GM18526 (cell line): ENCODE results near the gene IFT57.

Experiments used
- POLR2A ChIP-seq: IDR thresholded peaks from 3 replicates; pipeline ENCODE4 v1.6.1; 2011; ENCODE audit not compliant: insufficient read length; ENCODE audit errors: extremely low read depth

IFT57 gene

GRCh38 chr3:108221911-108222852 lies at the start of gene IFT57:
IFT57 (minus strand) TSS chr3:108222424; CDS start chr3:108222322, 102 bp downstream.
- peak; percentile 68 for TF ChIP-seq POLR2A

GRCh38 chr3:108271626-108272025 lies 49.4 kb upstream of the IFT57 start:
- no peak for TF ChIP-seq POLR2A

GRCh38 chr3:108255131-108255530 lies 32.9 kb upstream of the IFT57 start:
- TF ChIP-seq POLR2A: no peak

- no peak for TF ChIP-seq POLR2A
These were observed 29.6 kb upstream of the IFT57 start for GRCh38 chr3:108251844-108252243.

GRCh38 chr3:108251265-108251664 lies 29.0 kb upstream of the IFT57 start:
- no peak for TF ChIP-seq POLR2A

GRCh38 chr3:108250626-108251025 lies 28.4 kb upstream of the IFT57 start:
- no peak for TF ChIP-seq POLR2A

GRCh38 chr3:108243243-108243642 lies 21.0 kb upstream of the IFT57 start:
- no peak for TF ChIP-seq POLR2A

- no peak for TF ChIP-seq POLR2A
These were observed 20.6 kb upstream of the IFT57 start for GRCh38 chr3:108242776-108243175.

- TF ChIP-seq POLR2A: no peak
These were observed 19.5 kb upstream of the IFT57 start for GRCh38 chr3:108241721-108242120.

- TF ChIP-seq POLR2A: no peak
These were observed 18.9 kb upstream of the IFT57 start for GRCh38 chr3:108241146-108241545.

GRCh38 chr3:108239082-108239481 lies 16.9 kb upstream of the IFT57 start:
- no peak for TF ChIP-seq POLR2A

GRCh38 chr3:108235290-108235689 lies 13.1 kb upstream of the IFT57 start:
- no peak for TF ChIP-seq POLR2A

GRCh38 chr3:108234387-108234957 lies 12.2 kb upstream of the IFT57 start:
- no peak for TF ChIP-seq POLR2A

GRCh38 chr3:108228286-108228685 lies 6.1 kb upstream of the IFT57 start:
- TF ChIP-seq POLR2A: no peak

GRCh38 chr3:108227131-108227530 lies 4.9 kb upstream of the IFT57 start:
- TF ChIP-seq POLR2A: no peak

GRCh38 chr3:108225221-108225620 lies 3.0 kb upstream of the IFT57 start:
- no peak for TF ChIP-seq POLR2A
